ENCODE results near the gene TEN1. TPM values are rescaled to one million over a fixed set of nuclear protein-coding genes. Genes with fewer than 3 reads are reported as not detected.

TEN1 gene
- total RNA-seq, 1 donor from 2014 or later = 27.1 TPM

GRCh38 chr17:75976175-75976848 is 2.7 kb upstream of the TEN1 start:
- DNase-seq (ENCODE audit: extremely low read depth, low read depth, low spot score) = no peak

DNA sequence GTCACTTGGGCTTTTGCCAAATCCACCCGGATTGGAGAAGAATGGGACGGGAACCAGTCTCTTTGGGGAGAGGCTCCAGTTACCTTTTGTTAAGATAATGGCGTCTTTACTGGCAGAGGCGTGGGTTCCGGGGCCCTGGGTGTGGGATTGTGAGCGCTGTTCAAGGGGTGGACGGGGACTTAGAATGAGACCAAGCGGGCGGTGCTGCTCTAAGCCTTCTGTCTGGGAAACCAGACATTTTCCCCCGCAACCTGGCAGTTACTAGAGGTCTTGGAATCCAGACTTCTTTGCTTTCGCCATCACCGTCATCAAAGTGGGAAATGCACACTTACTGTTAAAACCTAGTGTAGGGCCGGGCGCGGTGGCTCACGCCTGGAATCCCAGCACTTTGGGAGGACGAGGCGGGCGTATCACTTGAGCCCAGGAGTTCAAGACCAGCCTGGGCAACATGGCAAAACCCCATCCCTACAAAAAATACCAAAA is 706 bp downstream of the TEN1 start:
- no peak for DNase-seq (ENCODE audit: extremely low read depth, low read depth, low spot score)

DNA sequence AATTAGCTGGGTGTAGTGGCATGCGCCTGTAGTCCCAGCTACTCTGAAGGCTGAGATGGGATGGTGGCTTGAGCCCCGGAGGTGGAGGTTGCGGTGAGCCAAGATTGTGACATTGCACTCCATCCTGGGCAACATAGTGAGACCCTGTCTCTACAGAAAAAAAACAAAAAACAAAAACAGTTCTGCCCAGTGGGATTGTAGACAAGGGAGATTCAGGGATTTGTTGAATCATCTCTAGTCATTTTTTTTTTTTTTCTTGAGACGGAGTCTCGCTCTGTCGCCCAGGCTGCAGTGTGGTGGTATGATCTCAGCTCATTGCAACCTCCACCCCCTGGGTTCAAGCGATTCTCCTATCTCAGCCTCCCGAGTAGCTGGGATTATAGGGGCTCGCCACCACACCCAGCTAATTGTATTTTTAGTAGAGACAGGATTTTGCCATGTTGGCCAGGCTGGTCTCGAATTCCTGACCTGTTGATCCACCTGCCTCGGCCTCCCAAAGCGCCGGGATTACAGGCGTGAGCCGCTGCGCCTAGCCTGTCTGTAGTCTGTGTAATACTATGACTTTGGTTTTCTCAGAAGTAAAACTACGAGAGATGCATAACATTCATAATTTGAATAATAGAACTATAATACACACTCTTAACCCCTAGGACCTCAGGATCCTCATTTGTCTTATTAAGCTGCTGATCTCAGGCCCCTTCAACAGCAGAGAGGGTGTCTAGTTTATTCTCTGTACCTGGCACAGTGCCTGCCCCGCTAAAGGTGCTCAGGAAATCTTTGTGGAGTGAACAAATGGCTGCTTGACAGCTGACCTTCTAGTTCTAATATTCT is 1.4 kb downstream of the TEN1 start:
- DNase-seq (ENCODE audit: extremely low read depth, low read depth, low spot score) = no peak

DNA sequence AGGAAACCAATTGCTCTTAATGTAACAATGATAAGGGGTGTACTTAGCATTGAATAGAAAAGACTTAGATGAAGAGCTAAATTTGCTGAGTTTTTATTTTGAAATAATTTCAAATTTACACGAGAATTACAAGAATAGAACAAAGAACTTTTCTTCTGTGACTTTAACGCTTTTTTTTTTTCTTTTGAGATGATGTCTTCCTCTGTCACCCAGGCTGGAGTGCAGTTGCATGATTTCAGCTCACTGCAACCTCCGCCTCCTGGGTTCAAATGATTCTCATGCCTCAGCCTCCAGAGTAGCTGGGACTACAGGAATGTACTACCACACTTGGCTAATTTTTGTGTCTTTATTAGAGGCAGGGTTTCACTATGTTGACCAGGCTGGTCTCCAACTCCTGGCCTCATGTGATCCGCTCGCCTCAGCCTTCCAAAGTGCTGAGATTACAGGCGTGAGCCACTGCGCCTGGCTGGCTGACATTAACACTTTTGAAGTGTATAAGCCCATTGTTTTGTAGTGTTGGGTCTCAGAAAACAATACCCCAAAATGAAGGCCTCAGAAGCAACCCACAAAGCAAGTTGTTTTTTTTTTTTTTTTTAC is 2.1 kb downstream of the TEN1 start:
- no peak for DNase-seq (ENCODE audit: extremely low read depth, low read depth, low spot score)

DNA sequence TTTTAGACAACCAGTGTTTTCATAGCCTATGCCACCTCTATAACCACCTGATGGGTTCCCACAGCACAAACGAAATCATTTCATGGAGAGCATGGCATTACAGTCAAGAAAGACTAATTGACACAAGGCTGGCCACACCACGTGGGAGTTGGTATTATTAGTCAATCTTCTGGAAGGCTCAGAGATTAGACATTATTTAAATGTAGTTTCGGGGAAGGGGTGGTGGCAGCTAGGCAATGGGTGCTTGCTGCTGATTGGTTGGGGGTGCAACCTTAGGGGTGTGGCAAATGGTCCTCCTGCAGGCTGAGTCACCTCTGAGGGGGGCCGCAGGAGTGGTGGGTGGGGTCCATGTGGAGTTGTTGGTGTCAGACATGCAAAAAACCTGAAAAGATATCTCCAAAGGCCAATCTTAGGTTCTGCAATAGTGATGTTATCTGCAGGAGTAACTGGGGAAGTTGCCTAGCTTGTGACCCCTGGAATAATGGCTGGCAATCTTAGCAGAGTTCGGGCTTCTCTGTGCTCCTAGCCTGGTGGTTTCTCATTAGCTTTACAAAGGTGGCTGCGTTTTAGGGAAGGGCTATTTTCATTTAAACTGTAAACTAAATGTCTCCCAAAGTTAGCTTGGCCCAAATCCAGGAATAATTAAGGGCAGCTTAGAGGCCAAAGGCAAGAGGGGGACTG is 4.6 kb downstream of the TEN1 start:
- no peak for DNase-seq (ENCODE audit: extremely low read depth, low read depth, low spot score)

DNA sequence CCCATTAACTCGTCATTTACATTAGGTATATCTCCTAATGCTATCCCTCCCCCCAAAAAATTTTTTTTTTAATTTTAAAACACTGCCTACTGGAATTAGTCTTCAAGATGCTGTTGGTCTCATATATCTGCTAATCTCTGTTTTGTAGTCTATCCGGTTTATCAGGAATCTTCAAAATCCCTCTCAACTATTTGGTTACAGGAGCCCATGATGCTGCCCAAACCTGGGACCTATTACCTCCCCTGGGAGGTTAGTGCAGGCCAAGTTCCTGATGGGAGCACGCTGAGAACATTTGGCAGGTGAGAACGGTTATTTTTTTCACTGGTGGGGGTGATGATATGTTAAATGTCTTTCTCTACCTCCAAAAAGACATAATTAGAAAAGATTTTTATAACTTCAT is 6.9 kb downstream of the TEN1 start:
- DNase-seq (ENCODE audit: extremely low read depth, low read depth, low spot score) = no peak

- no peak for DNase-seq (ENCODE audit: extremely low read depth, low read depth, low spot score)
Observed at GRCh38 chr17:75987041-75987440, 8.0 kb downstream of the TEN1 start.

GRCh38 chr17:75991396-75991795 is 12.4 kb downstream of the TEN1 start:
- no peak for DNase-seq (ENCODE audit: extremely low read depth, low read depth, low spot score)

- no peak for DNase-seq (ENCODE audit: extremely low read depth, low read depth, low spot score)
Observed at GRCh38 chr17:75994802-75995370, 15.8 kb downstream of the TEN1 start.

DNA sequence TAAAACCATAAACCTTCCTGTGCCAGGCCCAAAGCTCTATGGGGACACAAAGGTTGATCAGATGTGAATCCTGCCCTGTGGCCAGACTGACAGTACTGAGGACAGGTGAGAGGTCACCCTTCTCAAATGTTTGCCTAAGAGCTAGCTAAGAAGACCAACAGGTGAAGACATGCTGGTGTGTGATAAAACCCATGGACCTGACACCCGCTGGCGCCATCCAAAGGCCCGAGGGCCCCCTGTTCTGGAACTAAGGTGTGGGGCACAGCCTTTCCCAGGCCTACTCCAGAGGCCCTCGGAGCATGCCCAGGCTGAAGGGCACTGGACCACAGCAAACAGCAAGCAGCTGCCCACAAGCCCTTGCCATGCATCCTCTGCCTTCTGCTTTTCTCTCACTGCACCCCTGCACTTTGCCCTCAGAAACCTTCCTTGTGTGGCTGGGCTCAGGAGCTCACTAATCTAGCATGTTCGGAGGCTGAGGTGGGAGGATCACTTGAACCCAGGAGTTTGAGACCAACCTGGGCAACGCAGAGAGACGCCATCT is 16.4 kb downstream of the TEN1 start:
- DNase-seq (ENCODE audit: extremely low read depth, low read depth, low spot score) = no peak

DNA sequence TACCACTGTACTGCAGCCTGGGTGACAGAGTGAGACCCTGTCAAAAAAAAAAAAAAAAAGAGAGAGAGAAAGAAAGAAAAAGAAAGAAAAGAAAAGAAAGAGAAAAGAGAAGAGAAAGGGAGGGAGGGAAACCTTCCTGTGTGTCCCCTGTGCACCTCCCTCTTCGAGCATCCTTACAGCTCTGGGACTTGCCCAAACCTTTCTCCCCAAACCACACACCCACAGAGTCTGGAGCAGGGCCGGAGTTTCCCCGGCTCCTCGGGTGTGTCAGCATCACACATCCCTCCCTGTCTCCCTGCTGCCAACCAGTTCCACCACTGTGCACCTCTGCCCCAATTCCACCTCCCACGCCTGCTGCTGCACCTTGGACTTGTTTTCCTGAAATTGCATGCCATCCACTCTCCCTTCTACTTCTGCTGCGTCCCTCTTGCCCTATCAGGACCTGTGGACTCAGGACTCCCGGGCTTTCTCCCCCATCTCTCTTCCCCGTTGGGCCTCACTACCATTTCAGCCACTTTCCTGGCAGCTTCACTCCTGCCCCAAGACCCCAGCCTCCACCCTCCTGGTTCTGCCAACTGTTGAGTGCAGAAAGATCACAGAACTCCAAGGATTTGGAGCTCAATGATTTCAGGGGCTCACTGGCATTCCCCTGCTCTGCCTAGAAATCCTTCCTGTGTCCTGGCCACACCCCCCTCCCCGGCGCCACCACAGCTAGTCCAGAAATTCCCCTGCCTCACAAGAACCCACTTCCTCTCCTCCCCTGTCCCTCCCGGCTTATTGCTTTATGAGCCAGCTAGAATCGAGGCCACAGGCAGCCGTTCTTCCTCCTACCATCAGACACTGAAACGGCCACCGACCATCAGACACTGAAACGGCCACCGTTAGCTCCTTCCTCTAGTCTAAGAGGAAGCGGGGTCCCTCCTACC is 17.9 kb downstream of the TEN1 start:
- no peak for DNase-seq (ENCODE audit: extremely low read depth, low read depth, low spot score)

- DNase-seq (ENCODE audit: extremely low read depth, low read depth, low spot score) = no peak
Observed at GRCh38 chr17:75998327-75998795, 19.3 kb downstream of the TEN1 start.

GRCh38 chr17:76000016-76000754 is 21.1 kb downstream of the TEN1 start:
- no peak for DNase-seq (ENCODE audit: extremely low read depth, low read depth, low spot score)

GRCh38 chr17:76000755-76001521 is 21.9 kb downstream of the TEN1 start, which contains the start of gene CDK3:
TSS of gene CDK3 (plus strand) at chr17:76000855. CDS start at chr17:76001426, 571 bp downstream.
- no peak for DNase-seq (ENCODE audit: extremely low read depth, low read depth, low spot score)

DNA sequence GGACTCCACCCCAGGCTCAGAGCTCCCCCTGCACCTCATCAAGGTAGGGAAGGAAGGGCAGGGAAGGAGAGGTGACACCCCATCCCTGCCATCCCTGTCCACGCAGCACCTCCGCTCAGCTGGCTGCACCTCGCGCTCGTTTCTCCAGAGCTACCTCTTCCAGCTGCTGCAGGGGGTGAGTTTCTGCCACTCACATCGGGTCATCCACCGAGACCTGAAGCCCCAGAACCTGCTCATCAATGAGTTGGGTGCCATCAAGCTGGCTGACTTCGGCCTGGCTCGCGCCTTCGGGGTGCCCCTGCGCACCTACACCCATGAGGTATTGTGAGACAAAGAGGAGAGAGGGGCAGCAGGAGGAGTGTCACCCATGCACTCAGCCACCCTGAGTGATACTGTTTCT is 23.1 kb downstream of the TEN1 start:
- no peak for DNase-seq (ENCODE audit: extremely low read depth, low read depth, low spot score)

DNA sequence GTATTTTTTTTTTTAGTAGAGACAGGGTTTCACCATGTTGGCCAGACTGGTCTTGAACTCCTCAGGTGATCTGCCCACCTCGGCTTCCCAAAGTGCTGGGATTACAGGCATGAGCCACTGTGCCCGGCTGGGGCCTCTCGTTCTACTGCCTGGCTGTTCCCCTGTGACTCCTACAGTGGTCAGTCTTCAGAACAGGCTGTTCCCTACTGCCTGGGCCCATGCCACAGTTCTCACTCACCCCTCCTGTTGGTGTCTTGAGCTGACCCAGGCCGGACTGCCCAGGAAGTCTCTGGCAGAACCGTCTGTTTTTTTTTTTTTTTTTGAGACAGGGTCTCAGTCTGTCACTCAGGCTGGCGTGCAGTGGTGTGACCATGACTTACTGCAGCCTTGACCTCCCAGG is 24.9 kb downstream of the TEN1 start:
- DNase-seq (ENCODE audit: extremely low read depth, low read depth, low spot score) = no peak

GRCh38 chr17:76004750-76005262 is 25.8 kb downstream of the TEN1 start:
- no peak for DNase-seq (ENCODE audit: extremely low read depth, low read depth, low spot score)

All from glomerular endothelial cell (primary cell).